DOHH2 (cell line): ENCODE data around the gene ATP6V0B.

Experiments
- H3F3A ChIP-seq: fragments of 200-600 bp; sonication (generic), shearing (Covaris generic); 2 replicates; pipeline ENCODE4 v1.6.0; 2016; ENCODE audit warnings: antibody characterized with exemption, mild to moderate bottlenecking; ENCODE audit not compliant: control insufficient read depth, insufficient read depth
- H3K27ac ChIP-seq: fragments of 200-600 bp; sonication (generic); 2 replicates; pipeline ENCODE4 v1.5.1; 2014; ENCODE audit warnings: low read depth, mild to moderate bottlenecking, low read length, moderate library complexity
- H3K27me3 ChIP-seq: fragments of 200-600 bp; sonication (generic); 2 replicates; pipeline ENCODE4 v1.6.1; 2014; ENCODE audit warnings: mild to moderate bottlenecking, low read length, mixed read lengths; ENCODE audit not compliant: control insufficient read depth
- H3K36me3 ChIP-seq: fragments of 200-600 bp; sonication (generic); 2 replicates; pipeline ENCODE4 v1.6.1; 2014; ENCODE audit warnings: mild to moderate bottlenecking, low read length, moderate library complexity, mixed read lengths; ENCODE audit not compliant: control insufficient read depth
- H3K4me1 ChIP-seq: fragments of 200-600 bp; sonication (generic); 2 replicates; pipeline ENCODE4 v1.6.1; 2014; ENCODE audit warnings: mild to moderate bottlenecking, low read length, mixed read lengths; ENCODE audit not compliant: control insufficient read depth
- H3K4me2 ChIP-seq: fragments of 200-600 bp; sonication (generic); 2 replicates; pipeline ENCODE4 v1.6.0; 2014; ENCODE audit warnings: mild to moderate bottlenecking, low read length, moderate library complexity
- H3K4me3 ChIP-seq: fragments of 200-600 bp; sonication (generic); 2 replicates; pipeline ENCODE4 v1.5.1; 2014; ENCODE audit warnings: mild to moderate bottlenecking, low read length, mixed read lengths
- H3K79me2 ChIP-seq: fragments of 200-600 bp; sonication (generic); 2 replicates; pipeline ENCODE4 v1.6.1; 2014; ENCODE audit warnings: mild to moderate bottlenecking, low read length, mixed read lengths; ENCODE audit not compliant: control insufficient read depth
- H3K9me2 ChIP-seq: fragments of 200-600 bp; sonication (generic); replicated peaks from 2 replicates; pipeline ENCODE4 v1.6.1; 2014; ENCODE audit warnings: mild to moderate bottlenecking, low read length, mixed read lengths; ENCODE audit not compliant: control insufficient read depth
- H3K9me3 ChIP-seq: fragments of 200-600 bp; sonication (generic); 2 replicates; pipeline ENCODE4 v1.6.1; 2014; ENCODE audit warnings: antibody characterized with exemption, low read length, mixed read lengths; ENCODE audit not compliant: control insufficient read depth, insufficient read depth
- H4K20me1 ChIP-seq: fragments of 200-600 bp; sonication (generic); 2 replicates; pipeline ENCODE4 v1.6.0; 2014; ENCODE audit warnings: low read depth, mild to moderate bottlenecking, antibody characterized with exemption, low read length, moderate library complexity; ENCODE audit not compliant: control insufficient read depth, insufficient read depth
- CTCF ChIP-seq: fragments of 200-600 bp; sonication (generic); IDR thresholded peaks from one replicate; pipeline ENCODE4 v1.5.1; 2014; ENCODE audit warnings: antibody characterized with exemption, mild to moderate bottlenecking, low read depth, low read length; ENCODE audit not compliant: poor library complexity, severe bottlenecking
- EZH2phosphoT487 ChIP-seq: fragments of 200-600 bp; sonication (generic); IDR thresholded peaks from 2 replicates; pipeline ENCODE4 v1.6.1; 2017; ENCODE audit warnings: borderline replicate concordance, mild to moderate bottlenecking, antibody characterized with exemption, low read length, moderate library complexity, mixed read lengths

The ATP6V0B gene

GRCh38 chr1:44015206-44015605, 40.4 kb downstream of the ATP6V0B start:
- Histone ChIP-seq H3K4me2 (no peak overlapping the region), H3K27ac (no peak overlapping the region), H3K9me2 (no peaks in the 10 kb centered on the region), H3K4me3 (no peak overlapping the region), H3K27me3 (peaks cover 3% of the 10 kb centered on the region; the same call in 1 of the 2 replicates), H3K9me3 (no peaks in the 10 kb centered on the region), H4K20me1 (no peaks in the 10 kb centered on the region), H3K36me3 (no peaks in the 10 kb centered on the region), H3F3A (no peaks in the 10 kb centered on the region), H3K79me2 (no peaks in the 10 kb centered on the region), H3K4me1 (no peaks in the 10 kb centered on the region)
- TF ChIP-seq CTCF, result no peak
- no peak for TF ChIP-seq EZH2phosphoT487

DNA sequence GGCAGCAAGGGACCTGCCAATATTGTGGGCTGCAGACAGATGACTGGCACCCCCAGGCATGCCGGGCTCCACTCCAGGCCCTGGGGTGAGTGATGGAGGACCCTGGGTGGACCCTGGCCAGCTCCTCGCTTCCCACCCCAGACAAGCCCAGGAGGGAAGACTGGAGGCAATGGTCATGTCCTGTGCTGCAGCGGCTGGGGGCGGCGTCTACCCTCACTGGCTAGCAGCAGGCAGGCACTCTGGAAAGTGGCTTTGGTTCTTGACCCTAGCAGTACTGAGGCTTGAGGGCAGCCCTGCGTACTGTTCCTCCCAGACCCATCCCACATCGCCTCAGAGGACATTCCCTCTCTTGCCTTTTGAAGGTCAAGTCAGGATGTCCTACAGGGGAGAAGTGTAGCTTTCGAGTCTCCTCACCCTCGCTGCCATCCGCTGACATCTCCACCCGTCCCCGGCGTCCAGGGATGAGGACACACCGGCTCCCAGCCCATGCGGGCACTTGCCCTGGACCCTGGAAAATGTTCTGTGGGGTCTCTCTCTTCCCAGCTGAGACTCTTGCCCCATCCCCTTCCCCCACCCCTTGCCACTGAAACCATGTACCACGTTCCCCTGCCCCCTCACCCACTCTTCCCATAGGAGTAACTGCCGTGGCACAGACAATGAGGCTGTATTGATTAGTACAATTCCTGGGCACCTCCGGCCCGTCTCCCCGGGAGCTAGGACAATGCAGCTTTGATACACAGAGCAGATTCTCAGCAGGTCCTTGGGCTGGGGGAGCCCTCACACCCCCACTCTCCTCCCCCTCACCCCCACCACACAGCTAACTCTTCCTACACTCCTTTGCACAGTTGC, 41.5 kb downstream of the ATP6V0B start:
- H3K9me2 ChIP-seq, result no peaks in the 10 kb centered on the region
- H3K4me1 ChIP-seq, result no peaks in the 10 kb centered on the region
- no peak overlapping the region for H3K4me2 ChIP-seq
- no peaks in the 10 kb centered on the region for H3K79me2 ChIP-seq
- H4K20me1 ChIP-seq, result no peaks in the 10 kb centered on the region
- no peak overlapping the region for H3K27ac ChIP-seq
- TF ChIP-seq CTCF (no peak), EZH2phosphoT487 (no peak)
- no peaks in the 10 kb centered on the region for H3F3A ChIP-seq
- H3K9me3 ChIP-seq, result no peaks in the 10 kb centered on the region
- H3K27me3 ChIP-seq, result peaks cover 3% of the 10 kb centered on the region; the same call in 1 of the 2 replicates
- H3K4me3 ChIP-seq, result no peak overlapping the region
- no peaks in the 10 kb centered on the region for H3K36me3 ChIP-seq

DNA sequence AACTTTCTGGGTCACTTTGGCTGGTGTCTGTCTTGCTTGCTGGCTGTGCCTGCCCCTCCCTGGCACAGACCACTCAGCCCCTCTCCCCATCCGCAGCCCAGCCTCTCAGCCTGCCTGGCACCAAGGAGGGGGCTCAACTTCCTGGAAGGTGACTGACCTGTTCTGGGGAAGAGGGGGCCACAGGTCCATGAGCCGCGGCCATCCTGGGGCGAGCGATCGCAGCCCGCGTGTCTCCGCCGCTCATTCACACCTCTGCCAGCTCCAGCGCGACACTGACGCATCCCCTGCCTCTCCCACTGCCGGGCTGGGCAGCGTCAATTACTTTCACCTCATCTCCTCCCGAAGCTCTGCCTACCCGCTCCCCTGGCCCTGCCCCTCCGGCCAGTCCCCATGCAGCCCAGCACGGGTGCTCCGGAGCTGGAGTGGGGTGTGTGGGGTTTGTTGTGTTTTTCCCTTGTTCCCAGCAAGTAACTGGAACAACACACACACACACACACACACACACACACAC, 42.2 kb downstream of the ATP6V0B start:
- H3K36me3 ChIP-seq, result no peaks in the 10 kb centered on the region
- no peak overlapping the region for H3K27ac ChIP-seq
- no peaks in the 10 kb centered on the region for H3K9me2 ChIP-seq
- H3K79me2 ChIP-seq, result no peaks in the 10 kb centered on the region
- H3K9me3 ChIP-seq, result no peaks in the 10 kb centered on the region
- H3F3A ChIP-seq, result no peaks in the 10 kb centered on the region
- H3K4me2 ChIP-seq, result no peak overlapping the region
- no peak overlapping the region for H3K4me3 ChIP-seq
- H3K4me1 ChIP-seq, result no peaks in the 10 kb centered on the region
- no peaks in the 10 kb centered on the region for H4K20me1 ChIP-seq
- TF ChIP-seq CTCF (no peak), EZH2phosphoT487 (no peak)
- peaks cover 3% of the 10 kb centered on the region; the same call in 1 of the 2 replicates for H3K27me3 ChIP-seq
